GM12873 (cell line): ENCODE results near the gene ADIRF.

ENCODE experiments used
- CTCF ChIP-seq: IDR thresholded peaks from 2 replicates; pipeline ENCODE4 v1.5.1; 2012; ENCODE audit warnings: low read depth, mild to moderate bottlenecking, moderate library complexity, low read length, control low read depth; ENCODE audit not compliant: insufficient read depth; ENCODE audit errors: missing control alignments

ADIRF gene

GRCh38 chr10:86937502-86938154 is 30.7 kb upstream of the ADIRF start:
- TF ChIP-seq CTCF: no peak

- TF ChIP-seq CTCF: no peak
Observed at GRCh38 chr10:86938260-86938659, 30.0 kb upstream of the ADIRF start.

GRCh38 chr10:86940677-86941076 is 27.6 kb upstream of the ADIRF start:
- no peak for TF ChIP-seq CTCF

GRCh38 chr10:86941426-86941825 is 26.9 kb upstream of the ADIRF start:
- no peak for TF ChIP-seq CTCF

GRCh38 chr10:86941991-86942421 is 26.3 kb upstream of the ADIRF start:
- TF ChIP-seq CTCF: no peak

GRCh38 chr10:86942441-86943315 is 25.6 kb upstream of the ADIRF start:
- no peak for TF ChIP-seq CTCF

- no peak for TF ChIP-seq CTCF
Observed at GRCh38 chr10:86943316-86944030, 24.8 kb upstream of the ADIRF start.
